Fibroblast of the conjunctiva (primary cell): Measurements from ENCODE around the gene PARD3.
A peak's percentile ranks its signal among the peaks of the same experiment; 100 is the strongest.

ENCODE experiments used
- DNase-seq: peaks from one replicate; pipeline ENCODE4 v3.0.0-alpha.2; 2010; ENCODE audit warnings: low read depth

The PARD3 gene

DNA sequence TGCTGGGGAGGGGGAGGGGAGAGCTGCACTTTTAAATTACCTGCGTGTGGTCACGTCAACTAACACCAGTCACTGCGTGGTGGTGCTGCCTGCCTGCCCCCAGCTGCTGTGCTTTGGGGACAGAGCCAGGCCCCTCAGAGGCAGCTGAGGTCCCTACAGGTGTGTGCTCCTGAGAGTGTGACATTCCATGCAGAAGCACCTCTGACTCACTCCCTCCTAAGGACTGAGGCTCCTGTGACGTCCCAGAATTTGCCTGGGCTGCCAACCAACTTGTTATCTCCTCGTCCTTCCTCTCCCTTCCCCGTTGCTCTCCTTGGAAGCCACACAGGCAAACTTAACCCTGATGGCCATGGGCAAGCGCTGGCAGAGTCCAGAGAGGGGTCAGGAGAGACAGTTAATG is 563.0 kb downstream of the PARD3 start:
- no peak for DNase-seq

DNA sequence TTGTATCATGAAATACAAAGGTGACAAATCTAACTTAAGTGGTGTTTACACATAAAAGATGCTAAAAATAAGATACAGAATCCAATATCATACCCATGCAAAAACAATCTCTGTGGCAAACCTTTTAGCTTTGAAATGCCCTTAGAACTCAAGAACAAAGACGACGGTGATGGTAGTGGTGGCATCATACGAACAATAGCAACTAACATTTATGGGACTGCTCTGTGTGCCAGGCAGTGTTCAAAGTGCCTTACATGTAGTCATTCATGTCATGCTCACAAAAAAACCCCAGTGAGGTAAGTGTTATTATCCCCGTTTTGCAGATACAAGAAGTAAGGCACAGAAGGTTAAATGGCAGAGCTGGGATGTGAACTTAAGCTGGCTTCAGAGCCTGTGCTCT is 563.9 kb downstream of the PARD3 start:
- no peak for DNase-seq

DNA sequence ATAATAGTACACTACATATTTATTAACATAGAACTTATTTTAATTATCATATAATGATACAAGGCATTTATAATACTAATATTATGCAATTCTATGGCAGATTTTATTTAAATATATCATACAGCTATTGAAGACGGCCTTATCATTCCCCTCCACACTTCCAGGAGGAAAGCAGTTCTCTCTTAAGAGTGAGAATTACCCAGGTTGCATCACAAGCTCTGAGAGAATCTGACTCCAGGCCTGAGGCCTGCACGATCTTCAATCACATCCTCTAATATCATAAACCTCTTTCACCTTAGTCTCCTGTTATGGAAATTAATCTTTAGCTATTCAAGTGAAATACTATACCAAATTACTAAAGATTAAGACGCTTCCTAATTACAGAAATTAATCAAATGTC is 564.4 kb downstream of the PARD3 start:
- DNase-seq = no peak

DNA sequence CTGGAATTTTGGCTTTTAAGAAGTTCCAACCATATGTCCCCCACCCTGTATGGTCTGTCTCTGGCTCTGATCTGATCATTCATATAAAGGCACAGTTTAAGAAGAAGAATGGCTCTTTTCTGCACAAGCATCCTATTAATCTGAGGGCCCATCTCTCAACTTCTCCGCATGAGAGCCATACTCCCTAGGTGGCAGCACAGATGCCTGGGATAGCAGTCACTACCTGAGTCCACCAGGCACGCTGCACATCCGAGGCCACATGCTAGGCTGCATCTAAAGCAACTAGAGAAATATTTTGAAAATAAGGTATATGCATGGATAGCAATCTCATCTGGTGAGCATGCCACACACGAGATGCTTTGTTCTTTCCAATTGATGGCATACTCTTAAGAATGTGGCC is 565.5 kb downstream of the PARD3 start:
- no peak for DNase-seq

DNA sequence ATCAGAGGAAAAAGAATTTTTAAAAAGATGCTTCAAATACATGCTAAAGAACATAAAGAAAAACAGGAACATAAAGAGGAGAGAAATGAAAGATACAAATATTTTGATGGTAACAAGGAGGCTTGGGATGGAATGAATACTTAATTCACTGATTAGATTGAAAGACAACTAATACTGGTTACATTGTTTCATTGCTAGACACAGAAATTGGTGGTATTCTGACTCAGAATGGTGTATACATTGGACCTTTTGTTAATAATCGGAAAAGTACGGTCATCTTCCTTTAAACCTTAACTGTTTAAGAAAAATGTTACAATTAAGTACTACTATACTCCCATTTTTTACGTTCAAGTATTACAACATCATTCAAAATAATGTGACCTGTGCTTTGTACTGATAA is 567.5 kb downstream of the PARD3 start:
- no peak for DNase-seq

DNA sequence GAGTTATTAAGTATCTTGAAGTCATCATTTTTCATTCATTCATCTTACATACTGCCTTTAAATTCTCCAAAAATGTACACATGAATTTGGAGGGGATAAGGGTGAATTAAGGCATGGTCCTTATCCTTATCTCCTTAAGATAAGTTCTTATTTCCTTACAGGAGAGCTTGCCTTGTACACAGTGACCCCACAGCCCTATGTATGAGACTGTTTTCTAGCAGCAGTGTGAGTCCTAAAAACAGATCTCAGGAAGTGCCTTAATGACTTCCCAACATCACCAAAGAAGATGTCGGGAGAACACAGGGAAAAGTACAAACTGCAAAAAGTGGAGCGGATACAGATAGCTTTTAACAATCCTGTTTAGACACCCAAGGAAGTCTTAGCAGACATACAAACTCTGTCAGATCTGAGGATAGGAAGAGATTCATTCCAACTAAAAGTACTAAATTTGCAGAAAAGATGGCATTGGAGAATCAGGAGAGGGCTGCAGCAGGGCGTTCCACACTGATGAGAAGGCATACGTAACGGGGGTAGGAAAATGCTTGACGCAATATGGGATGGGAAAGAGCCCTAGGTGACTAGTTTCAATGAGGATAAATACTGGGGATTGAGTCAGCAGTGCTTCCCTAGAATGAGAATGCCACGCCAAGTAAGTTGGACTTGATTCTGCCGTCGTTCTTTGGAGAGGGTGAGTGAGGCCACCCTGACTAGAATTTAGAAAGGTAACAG is 570.2 kb downstream of the PARD3 start:
- DNase-seq = no peak

DNA sequence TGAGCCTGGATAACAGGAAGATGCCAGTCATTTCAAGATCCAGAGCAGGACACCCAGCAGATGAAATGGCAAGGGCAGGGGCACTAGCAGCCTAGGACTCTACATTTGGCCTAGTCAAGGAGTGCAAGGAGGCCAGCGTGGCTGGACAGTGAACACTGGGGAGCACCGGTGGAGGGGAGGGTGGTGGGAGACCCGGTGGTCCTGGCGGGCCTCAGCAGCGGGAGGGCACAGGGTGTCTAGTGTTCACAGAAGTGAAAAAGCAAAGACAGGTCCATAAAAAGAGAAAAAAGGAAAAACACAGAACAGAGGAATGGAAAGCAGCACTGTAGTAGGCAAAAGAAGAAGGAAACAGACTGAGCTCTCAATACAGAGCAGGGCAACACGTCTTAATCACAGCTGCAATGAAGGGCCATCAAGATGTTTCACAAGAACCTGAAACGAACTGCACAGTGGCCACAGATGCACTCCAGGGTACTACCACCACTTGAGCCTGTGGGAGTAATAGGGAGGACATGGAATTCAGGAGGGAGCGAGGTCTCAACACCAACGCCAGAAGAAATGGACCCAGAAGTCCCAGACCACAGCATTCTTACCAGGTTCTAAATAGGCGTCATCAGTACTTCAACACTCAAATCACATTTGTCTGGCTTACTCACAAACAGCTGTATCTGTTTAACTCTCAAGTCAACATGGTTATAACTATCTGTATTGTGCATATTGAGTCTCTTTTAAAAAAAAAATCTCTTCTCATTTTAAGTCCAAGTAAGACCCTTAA is 573.7 kb downstream of the PARD3 start:
- DNase-seq = no peak

DNA sequence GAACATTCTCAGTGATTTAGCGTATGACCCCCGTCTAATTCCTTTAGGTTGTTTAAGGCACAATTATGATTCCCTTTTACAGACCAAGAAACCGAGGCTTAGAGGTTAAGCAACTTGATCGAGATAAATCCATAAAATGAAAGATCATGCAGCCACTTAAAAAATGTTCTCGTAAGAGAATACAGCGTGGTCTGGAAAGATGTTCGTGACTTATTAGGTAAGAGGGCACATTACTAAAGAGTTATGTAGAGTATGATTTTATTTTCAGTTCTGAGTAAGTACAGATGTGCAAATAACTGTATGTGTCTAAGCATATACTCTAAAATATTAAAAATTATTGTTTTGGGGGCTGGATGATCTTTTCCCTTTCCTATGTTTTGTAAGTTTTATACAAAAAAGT is 575.1 kb downstream of the PARD3 start:
- peak; percentile 22 for DNase-seq

DNA sequence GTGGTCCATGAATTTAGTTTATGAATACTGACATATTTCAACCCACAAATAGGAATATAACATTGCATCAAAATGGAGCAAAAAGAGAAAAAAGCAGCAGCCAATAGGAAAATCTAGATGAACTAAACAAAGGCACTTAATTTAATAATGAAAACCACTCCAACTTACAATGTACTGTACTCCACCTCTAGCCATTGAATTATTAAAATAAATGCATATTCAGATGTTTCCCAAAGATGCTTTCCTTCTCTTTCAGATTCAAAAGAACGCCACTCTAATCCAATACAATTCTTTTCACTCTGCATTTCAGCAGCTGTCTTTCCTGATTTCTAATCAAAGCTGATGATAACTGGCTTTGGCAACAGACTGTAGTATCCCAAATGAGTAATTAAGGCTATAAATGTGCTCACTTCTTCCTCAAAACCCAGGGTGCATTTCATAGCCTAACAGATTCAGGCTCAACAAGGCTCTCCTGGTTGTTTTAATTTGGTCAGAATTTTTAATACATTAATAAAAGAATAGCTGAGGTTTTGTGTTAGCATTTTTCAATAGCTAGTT is 577.1 kb downstream of the PARD3 start:
- no peak for DNase-seq

DNA sequence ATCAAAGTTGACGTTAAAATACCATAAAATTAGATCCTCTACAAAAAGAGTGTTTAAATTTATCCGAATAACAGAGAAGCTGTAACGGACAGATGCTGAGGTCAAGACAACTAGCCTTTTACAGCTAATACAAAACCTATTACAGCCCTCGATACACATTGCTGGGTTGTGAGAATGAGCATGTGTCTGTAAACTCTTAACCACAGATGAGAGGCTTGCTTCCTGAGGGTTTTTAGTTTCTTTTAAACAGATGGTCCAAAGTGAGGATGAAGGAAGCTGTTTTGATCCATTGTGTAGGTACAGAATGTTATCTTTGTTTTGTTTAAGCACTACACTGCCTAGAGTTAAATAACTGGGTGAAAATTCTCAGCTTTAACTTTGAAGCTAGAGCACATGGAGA is 578.2 kb downstream of the PARD3 start:
- no peak for DNase-seq

DNA sequence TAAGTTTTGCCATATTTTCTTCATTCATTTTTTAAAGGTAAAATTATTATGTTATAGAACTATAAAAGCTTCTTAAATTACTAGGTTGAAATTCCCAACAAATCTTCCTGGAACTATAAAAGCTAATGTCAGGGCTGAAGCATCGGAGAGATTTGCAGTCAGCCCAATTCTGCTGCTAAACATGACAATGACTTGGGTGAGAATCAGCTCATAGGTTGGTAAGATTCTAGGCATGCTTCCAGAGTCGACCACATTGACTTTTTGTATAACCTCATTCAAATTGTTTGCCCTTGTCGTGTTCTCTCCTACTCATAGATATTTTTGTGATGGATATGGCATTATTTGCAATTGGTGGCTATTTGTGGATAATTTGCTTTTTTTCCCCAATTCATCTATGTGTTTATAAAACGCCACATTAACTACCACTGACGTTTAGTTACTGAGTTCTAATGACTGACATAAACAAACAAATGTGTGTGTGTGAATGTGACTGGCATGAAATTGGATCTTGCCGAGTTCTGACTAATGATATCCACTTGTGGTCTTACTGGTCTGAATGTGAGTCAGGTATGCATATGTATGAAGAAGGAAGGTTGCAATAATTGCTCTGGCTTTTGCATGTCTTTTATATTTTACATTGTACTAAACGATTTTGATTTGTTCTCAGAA is 579.8 kb downstream of the PARD3 start:
- no peak for DNase-seq

DNA sequence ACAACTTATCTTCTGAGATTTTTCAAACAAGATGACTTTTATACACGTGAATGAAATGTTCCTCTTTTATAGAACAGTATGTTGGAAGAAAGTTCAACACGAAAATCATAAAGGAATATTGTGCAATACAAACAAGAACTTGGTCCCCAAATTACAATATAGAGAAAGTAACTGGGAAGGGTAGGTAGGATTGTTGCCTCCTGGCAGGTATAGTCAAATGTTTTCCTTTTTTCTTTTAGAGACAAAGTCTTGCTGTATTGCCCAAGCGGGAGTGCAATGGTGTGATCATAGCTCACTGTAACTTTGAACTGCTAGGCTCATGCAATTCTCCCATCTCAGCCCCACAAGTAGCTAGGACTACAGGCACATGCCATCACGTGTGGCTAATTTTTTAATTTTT is 582.6 kb downstream of the PARD3 start:
- DNase-seq = no peak

DNA sequence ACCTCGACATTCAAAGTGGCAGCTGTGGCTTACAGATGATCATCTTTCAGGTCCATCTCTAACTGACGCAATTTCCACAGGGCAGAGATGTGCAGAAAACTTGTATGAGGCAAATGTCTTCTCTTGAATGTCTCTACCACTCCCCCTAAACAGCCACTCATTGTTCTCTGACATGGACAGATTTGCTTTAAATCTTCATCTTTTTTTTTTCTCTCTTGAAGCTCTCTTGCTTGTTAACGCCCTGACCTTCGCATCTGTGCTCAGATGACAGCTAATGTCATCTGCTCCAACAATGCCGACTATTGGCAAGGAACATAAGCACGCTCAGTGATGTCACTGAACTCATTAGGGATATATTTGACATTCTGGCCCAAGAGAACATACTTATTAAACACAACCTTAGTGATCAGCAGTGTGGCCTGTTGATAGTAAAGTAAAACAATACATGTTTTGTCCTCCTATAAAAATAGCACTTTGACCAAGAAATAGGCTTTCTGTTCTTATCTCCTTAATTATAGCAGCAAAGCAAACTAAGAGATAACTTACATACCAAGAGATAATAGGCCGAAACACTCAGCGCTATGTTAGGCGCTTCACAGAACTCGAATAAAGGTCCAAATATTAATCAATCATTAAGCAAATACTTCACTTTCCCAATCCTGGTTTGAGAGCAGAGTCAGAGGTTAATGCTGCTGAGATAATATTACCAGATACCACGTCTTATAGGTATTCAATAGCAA is 583.5 kb downstream of the PARD3 start:
- no peak for DNase-seq

DNA sequence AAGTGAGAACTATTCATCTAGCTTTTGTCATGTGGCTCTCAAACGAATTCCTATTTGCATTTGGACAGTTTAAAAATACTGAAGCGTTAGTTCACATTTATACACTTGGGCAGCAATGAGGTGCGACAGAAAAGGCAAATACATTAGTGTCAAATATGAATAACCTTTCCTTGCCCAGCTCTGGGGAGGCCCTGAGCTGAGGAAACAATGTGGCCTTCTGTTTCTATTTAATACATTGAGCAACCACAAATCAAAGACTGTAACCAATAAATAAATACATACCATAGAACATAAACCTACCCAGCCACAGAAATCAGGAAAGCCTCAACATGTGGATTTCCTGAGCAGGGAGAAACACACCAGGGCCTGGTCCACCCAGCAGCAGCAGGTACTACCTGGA is 585.2 kb downstream of the PARD3 start:
- DNase-seq = no peak

DNA sequence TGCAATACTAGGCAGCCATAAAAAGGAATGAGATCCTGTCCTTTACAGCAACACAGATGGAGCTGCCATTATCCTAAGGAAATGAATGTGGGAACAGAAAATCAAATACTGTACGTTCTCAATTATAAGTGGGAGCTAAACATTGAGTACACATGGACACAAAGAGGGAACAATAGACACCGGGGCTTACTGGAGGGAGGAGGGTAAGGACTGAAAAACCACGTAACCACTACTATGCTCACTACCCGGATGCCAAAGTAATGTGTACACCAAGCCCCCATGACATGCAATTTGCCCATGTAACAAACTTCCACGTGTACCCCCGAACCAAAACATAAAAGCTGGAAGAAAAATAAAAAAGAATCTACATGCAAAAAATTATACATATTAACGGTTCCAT is 587.0 kb downstream of the PARD3 start:
- DNase-seq = no peak

DNA sequence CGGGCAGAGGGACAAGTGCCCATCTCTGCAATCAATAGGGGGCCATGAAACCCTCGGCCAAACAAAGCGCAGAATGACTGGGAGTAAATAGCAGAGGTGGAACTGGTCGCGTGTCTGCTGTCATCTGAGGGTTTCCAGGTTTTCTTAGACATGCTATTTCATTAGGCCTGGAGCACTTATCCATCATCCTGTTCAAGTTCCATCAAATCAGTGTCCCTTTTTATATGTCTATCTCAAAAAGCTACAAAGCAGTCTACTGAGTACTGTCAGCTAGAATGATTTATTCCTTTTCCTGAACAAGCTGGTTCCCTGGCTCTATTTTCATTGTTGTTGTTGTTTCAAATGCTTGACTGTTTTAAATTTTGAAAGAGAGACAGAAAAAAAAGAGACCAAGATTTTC is 590.5 kb downstream of the PARD3 start:
- DNase-seq = no peak

DNA sequence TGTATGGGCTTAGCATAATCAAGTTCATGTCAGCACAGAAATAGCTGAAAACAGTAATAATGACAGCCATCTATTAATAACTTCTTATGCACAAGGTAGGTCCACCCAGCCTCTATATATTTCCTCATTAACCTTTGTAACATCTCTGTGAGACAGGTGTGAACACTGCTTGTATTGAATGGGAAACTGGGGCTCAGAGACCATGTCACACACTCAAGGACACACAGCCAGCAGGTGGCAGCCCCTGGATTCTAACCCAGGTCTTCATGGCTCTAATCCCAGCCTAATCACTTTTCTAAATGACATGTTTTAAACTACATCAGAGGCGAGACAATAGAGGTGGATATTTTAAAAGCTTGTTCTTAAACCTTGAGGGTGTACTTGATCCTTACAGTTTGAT is 591.4 kb downstream of the PARD3 start:
- no peak for DNase-seq

DNA sequence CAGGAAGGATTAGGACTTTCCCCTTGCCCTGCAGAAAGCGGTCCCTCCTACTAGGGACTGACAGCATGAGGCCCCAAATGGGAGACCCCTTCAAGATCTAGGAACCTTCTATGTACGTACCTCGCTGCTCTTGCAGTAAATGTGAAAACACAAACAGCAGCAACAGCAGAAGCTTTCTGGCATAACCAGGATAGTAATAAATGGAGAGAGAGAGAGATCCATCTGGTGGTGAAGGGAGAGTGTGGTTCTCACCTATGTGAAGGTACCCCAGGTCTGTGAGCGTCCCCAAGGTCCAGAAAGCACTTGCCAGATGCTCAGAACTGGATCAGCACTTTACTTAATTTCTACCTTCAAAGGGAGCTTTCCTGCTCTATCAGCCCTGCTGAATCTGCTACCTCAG is 592.7 kb downstream of the PARD3 start:
- DNase-seq = no peak

DNA sequence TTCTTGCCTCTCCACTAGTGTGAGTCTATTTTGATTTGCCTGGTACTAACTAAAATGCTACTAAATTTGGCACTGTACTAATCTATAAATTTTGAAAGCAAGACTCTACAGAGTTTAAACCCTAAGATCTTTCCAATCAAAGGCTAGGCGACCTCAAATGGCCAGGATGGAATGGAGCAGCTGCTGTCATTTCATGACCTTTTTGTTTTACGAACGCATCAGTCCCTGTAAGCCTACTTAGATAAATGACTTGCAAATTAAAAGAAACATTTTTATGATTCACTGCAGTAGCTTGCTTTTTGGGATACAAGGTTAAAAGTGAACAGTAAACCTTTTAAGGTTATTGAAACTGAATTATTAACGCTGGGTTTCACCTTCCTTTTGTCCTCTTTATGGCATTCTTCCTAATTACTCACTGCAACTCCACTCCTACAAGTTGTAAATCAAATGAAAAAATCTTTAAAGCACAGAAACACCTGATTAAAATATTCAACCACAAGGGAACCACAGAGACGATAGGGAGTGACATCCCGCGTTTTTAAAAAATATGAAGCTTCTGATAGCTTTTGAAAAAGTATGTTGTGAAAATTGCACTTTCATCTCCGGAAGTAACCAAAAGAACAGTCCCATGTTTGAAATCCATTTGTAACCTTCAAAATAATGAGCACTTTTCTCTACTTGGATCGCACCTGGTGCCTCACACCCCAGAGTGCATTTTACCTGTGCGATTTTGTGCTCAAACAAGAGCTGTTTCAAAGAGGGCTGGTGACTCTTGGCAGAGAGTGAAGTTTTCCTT is 595.1 kb downstream of the PARD3 start:
- DNase-seq = no peak

DNA sequence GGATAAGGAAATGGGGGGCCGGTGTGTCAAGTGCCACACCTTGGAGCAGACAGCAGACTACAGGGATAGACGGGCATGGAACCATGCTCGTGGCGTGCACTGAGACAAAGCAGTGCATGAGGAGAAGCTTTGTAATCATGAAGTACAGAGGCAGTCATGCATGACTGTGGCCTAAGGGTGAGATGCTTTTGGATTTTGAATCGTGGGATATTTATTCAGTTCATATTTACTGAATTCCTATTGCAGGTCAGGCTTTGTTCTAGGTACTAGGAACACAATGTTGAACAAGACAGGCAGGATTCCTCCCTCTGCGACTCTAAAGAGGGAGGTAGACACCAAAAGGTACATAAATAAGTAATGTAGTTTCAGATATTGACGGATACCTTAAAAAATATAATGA is 597.6 kb downstream of the PARD3 start:
- no peak for DNase-seq

DNA sequence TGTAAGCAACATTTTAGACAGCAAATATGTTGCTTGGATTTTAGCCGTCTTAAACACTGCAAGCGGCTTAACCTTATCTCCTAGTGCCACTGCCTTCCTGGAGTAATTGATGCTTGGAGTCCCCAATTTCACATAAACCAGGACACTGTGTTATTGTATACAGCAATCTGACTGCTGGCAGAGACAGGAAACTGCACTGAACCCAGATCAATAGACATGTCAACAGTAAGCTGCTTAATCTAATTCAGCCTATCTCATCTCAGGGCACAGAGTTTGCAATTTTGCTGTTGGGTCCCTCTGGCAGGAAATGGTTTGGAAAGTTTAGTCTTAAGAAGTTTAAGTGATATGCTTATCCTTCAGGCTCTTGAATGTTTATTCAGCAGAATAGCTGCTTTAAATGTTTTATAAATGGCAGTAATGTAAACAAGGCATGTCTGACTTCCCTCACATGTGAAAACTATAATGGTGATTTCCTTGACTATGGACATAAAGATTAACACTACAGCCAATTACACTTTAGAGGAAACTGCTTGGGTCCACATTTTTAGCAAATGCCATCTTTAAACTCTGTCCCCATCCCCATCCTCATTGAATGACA is 598.6 kb downstream of the PARD3 start:
- no peak for DNase-seq
